Effector memory CD4-positive, alpha-beta T cell (primary cell): ENCODE measurements around the gene PRKCB.
A peak's percentile ranks its signal among the peaks of the same experiment; 100 is the strongest.
"Not testable (repeated sequence)": the region's sequence is repeated elsewhere in the genome, so short reads cannot be mapped to it uniquely, and the experiment has no call there.

Experiments used
- DNase-seq, 3 donors: peaks; one replicate each; pipeline ENCODE4 v3.0.0-alpha.2; 2020
- H3K27ac ChIP-seq: 2 replicates; pipeline ENCODE4 v1.7.0; 2013; ENCODE audit warnings: mild to moderate bottlenecking, low read length, moderate library complexity; ENCODE audit not compliant: insufficient read depth, poor library complexity, severe bottlenecking
- H3K27me3 ChIP-seq: replicated peaks from 2 replicates; pipeline ENCODE4 v1.7.0; 2013; ENCODE audit warnings: mild to moderate bottlenecking, low read length; ENCODE audit not compliant: insufficient read depth, control insufficient read depth, poor library complexity, severe bottlenecking
- H3K36me3 ChIP-seq: 2 replicates; pipeline ENCODE4 v1.7.0; 2013; ENCODE audit warnings: mild to moderate bottlenecking, low read length, moderate library complexity; ENCODE audit not compliant: control insufficient read depth, insufficient read depth
- H3K4me1 ChIP-seq: 2 replicates; pipeline ENCODE4 v1.7.0; 2013; ENCODE audit warnings: low read length, mild to moderate bottlenecking; ENCODE audit not compliant: control insufficient read depth, insufficient read depth, poor library complexity, severe bottlenecking
- H3K4me3 ChIP-seq: 2 replicates; pipeline ENCODE4 v1.7.0; 2013; ENCODE audit warnings: low read length, low read depth, mild to moderate bottlenecking; ENCODE audit not compliant: insufficient read depth, poor library complexity, severe bottlenecking
- H3K9me3 ChIP-seq: 2 replicates; pipeline ENCODE4 v1.7.0; 2013; ENCODE audit warnings: mild to moderate bottlenecking, low read length, moderate library complexity; ENCODE audit not compliant: control insufficient read depth

Gene PRKCB

GRCh38 chr16:23933650-23934049 lies 97.9 kb downstream of the PRKCB start:
- H3K4me1 ChIP-seq, DNase-seq, H3K27me3 ChIP-seq: not testable (repeated sequence)

GRCh38 chr16:23934610-23935236 lies 98.9 kb downstream of the PRKCB start:
- DNase-seq: no peak
- no peaks in the 10 kb centered on the region for H3K9me3 ChIP-seq
- H3K27ac ChIP-seq: no peak overlapping the region
- H3K27me3 ChIP-seq: no peaks in the 10 kb centered on the region
- no peak overlapping the region for H3K4me3 ChIP-seq
- no peaks in the 10 kb centered on the region for H3K4me1 ChIP-seq
- no peaks in the 10 kb centered on the region for H3K36me3 ChIP-seq

More at GRCh38 chr16:23933650-23934049, 97.9 kb downstream of the PRKCB start:
- H3K4me3 ChIP-seq, H3K36me3 ChIP-seq, H3K27ac ChIP-seq, H3K9me3 ChIP-seq: not testable (repeated sequence)

DNA sequence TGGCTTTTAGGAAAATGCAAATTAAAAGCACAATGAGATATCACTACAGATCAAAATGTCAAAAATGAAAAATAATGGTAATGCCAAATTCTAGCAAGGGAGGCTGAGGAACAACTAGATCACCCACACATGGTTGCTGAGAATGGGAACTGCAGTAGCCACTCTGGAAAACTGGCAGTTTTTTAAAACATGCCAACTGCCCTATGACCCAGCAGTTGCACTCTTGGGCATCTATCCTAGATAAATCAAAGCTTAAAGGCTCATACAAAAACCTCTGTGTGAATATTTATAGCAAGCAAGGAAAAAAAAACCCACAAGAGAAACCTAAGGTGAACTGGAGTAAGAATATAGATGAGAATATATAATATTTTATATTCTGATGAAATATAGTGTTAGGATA lies 104.3 kb downstream of the PRKCB start:
- no peak for DNase-seq
- Histone ChIP-seq H3K27me3 (no peaks in the 10 kb centered on the region), H3K36me3 (no peaks in the 10 kb centered on the region), H3K27ac (no peak overlapping the region), H3K4me3 (no peak overlapping the region), H3K4me1 (no peaks in the 10 kb centered on the region), H3K9me3 (no peaks in the 10 kb centered on the region)

- no peak overlapping the region for H3K4me3 ChIP-seq
- H3K27ac ChIP-seq: no peak overlapping the region
- no peaks in the 10 kb centered on the region for H3K4me1 ChIP-seq
- H3K36me3 ChIP-seq: no peaks in the 10 kb centered on the region
- DNase-seq: no peak
- H3K9me3 ChIP-seq: no peaks in the 10 kb centered on the region
- no peaks in the 10 kb centered on the region for H3K27me3 ChIP-seq
These were observed 105.2 kb downstream of the PRKCB start for GRCh38 chr16:23941025-23941424.

GRCh38 chr16:23941963-23942564 lies 106.3 kb downstream of the PRKCB start:
- Histone ChIP-seq H3K27ac (no peak overlapping the region), H3K27me3 (no peaks in the 10 kb centered on the region), H3K4me3 (no peak overlapping the region), H3K9me3 (no peaks in the 10 kb centered on the region), H3K36me3 (no peaks in the 10 kb centered on the region), H3K4me1 (peaks cover 3% of the 10 kb centered on the region)
- DNase-seq: no peak

DNA sequence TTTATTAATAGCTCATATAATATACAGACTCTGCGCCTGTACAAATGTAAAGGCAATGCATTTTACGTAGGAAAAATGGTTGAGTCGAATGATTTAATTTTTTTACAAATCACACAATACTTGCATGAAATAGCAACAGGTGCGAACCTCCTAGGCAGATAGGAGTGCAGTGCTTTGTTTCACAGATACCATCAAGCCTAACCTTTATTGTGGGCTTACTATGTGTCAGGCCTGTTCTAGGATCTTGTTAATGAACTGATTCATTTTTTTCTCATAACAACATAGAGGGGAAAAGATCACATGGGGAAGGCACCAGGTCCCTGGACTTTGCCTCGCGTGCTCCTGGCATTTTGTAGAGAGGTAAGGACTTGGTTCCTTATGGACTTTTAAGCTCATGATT lies 107.8 kb downstream of the PRKCB start:
- Histone ChIP-seq H3K4me1 (peaks cover 17% of the 10 kb centered on the region), H3K27me3 (no peaks in the 10 kb centered on the region), H3K36me3 (no peaks in the 10 kb centered on the region), H3K4me3 (no peak overlapping the region), H3K9me3 (no peaks in the 10 kb centered on the region), H3K27ac (no peak overlapping the region)
- no peak for DNase-seq

DNA sequence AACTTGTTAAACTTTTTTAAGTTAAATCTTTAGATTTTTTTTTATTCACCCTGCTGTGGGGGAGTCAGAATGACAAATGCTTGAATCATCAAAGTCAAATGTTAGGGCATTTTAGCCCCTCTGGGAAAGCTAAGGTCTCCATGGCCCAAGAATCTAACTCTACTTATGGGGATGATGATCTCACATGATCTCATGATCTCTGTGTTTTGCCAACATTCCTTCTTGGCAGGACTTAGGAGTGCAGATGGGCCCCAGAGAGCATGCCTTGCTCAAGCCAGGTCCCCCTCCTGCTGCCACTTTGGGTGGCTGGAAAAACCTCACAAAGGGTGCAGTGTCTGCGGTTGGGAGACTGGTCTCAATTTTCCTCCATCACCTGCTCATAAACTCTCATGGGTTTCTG lies 108.6 kb downstream of the PRKCB start:
- no peak for DNase-seq
- Histone ChIP-seq H3K9me3 (no peaks in the 10 kb centered on the region), H3K36me3 (no peaks in the 10 kb centered on the region), H3K27ac (no peak overlapping the region), H3K4me3 (no peak overlapping the region), H3K27me3 (no peaks in the 10 kb centered on the region), H3K4me1 (peaks cover 22% of the 10 kb centered on the region)

DNA sequence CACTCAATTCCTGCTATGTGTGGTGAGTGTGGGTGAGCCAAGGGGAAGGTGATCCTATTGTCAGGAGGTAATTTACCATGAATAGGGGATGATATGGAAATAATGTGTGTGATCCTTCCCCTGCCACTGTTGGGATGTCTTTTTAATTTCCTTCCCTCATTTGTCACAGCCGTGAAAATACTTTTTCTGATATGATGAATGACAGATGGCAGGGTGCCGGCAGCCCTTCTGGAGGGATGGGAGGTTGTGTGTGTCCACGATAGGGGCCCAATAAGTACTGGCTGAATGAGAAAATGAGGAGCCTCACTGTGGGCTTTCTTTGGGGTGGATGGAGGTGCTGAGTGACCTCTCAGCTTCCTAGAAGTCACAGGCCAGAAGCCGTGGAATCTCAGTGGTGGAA lies 109.5 kb downstream of the PRKCB start:
- no peak overlapping the region for H3K4me3 ChIP-seq
- H3K27me3 ChIP-seq: no peaks in the 10 kb centered on the region
- peaks cover 29% of the 10 kb centered on the region for H3K4me1 ChIP-seq
- DNase-seq: no peak
- H3K27ac ChIP-seq: no peak overlapping the region
- no peaks in the 10 kb centered on the region for H3K9me3 ChIP-seq
- H3K36me3 ChIP-seq: no peaks in the 10 kb centered on the region

DNA sequence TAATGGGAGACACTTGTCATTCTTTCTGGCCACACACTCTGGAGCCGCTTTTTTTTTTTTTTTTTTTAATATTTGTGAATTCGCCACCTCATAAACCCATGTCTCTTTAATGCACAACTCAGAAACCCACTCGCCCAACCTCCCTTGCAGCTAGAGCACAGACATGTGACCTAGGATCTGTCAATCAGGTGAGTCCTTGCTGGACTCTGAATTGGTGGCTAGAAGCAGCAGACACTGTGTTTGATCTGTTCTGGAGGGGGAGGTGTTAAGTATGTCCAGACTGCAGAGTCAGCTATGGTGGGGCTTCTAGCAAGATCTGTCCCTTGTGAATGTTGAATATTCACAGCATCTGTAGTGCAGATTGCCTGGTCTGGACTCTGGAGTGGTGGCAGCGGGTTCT lies 112.1 kb downstream of the PRKCB start:
- H3K9me3 ChIP-seq: no peaks in the 10 kb centered on the region
- DNase-seq: no peak
- H3K27ac ChIP-seq: peak overlapping the region; percentile 40
- no peaks in the 10 kb centered on the region for H3K36me3 ChIP-seq
- no peaks in the 10 kb centered on the region for H3K27me3 ChIP-seq
- H3K4me1 ChIP-seq: peaks cover 54% of the 10 kb centered on the region
- no peak overlapping the region for H3K4me3 ChIP-seq

DNA sequence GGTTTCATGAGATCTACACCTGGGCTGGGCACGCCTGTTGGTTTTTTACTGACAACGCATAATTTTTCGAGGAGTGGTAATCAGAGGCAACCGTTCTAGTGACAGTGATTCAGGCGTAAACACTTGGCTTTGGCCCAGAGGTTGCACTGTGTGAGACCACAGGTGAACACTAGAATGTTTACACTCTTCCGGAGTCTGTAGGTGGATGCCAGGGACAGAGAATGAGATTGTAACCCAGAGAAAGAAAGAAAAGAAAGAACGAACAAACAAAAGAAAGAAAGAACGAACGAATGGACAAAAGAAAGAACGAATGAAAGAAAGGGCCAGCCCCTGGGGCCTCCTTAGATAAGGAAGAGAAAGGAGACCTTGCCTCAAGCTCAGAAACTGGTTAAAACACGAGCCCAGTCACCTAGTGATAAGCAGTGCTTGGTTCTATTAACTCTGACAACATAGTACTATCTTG lies 113.2 kb downstream of the PRKCB start:
- DNase-seq: peak; percentile 15 to 50 (median 40)
- Histone ChIP-seq H3K36me3 (no peaks in the 10 kb centered on the region), H3K27me3 (no peaks in the 10 kb centered on the region), H3K4me3 (no peak overlapping the region), H3K27ac (peak overlapping the region; percentile 52), H3K9me3 (no peaks in the 10 kb centered on the region), H3K4me1 (peaks cover 59% of the 10 kb centered on the region)
